Endometrial microvascular endothelial cells (primary cell): ENCODE results near the gene PLXNA4. TPM values are rescaled to one million over a fixed set of nuclear protein-coding genes. Genes with fewer than 3 reads are reported as not detected.
"Not testable (repeated sequence)": the region's sequence is repeated elsewhere in the genome, so short reads cannot be mapped to it uniquely, and the experiment has no call there.

Experiments
- in situ Hi-C: cut with HindIII; loops from 2 replicates; pipeline ENCODE4 v1.10.0; 2017; ENCODE audit warnings: low sequenced_read_pairs, low pct_unique_long_range_greater_than_20kb; ENCODE audit errors: inconsistent ontology term
- total RNA-seq: library from RNA; depleted of rRNA; stranded (reverse); fragments of >200 nt; gene quantifications from one replicate; pipeline ENCODE4 v1.2.3, GENCODE V29; 2015; ENCODE audit errors: inconsistent ontology term

Gene PLXNA4
- total RNA-seq, 1 donor from 2014 or later: 0.19 TPM

- in situ Hi-C loops: no loop called here
Measured at GRCh38 chr7:132394283-132395198, 181.7 kb downstream of the PLXNA4 start.

DNA sequence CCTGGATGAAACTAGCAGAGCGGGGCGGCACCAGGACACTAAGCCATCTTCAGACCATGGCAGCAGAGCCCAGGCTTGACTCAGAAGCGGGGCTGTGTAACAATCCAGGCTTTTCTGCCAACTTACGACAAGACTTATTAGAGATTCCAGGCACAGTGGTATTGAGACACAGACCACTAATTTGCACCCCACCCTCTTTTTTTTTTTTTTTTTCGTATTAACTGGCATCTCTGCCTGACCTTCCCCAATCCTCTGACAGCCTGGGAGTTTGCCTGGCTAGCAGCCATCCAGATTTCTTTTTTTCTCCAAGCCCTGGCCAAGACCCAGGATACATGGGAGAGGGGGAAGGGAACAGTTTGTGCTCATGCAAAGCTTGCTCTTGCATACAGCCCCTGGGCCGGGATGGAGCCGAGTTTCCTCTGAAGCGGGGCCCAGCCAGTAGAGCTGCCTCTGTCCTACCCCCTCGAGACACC is 182.4 kb downstream of the PLXNA4 start:
- in situ Hi-C loops: no loop called here

DNA sequence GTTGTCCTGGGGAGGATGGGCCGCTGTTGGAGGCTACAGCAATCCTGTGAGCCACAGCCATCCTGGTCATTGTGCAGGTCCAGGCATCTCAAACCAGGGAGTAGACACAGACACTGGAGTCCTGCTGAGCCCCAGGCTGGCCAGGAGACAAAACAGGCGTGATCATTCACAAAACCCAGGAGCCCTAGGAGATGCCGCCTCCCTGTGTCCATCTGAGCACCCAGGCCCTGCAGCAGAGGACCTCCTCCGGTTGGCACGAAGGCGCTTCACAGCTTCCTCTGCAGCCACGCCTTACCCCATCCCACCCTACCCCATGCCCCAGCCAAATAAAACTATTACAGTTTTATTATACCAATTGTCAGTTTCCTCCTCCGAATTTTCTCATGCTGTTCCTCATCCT is 183.6 kb downstream of the PLXNA4 start:
- in situ Hi-C loops: no loop called here

DNA sequence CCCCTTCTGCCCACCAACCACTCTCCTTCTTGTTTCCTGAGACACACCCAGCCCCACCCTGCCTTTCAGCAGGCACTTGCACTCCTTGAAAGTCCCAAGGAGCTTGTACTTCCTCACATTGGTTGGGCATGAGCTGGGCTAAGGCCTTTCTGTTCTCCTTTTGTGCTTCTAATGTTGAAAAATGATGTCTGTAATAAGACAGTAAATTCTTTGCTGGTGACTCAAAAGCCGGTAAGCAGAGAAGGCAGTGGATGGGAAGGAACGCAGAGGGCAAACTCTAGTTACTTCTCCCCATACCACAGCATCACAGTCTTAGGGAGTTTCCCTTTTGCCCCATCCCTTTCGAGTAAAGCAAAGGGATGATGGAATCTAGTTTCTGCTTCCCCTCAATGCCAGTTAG is 185.6 kb downstream of the PLXNA4 start:
- in situ Hi-C loops: no loop called here

DNA sequence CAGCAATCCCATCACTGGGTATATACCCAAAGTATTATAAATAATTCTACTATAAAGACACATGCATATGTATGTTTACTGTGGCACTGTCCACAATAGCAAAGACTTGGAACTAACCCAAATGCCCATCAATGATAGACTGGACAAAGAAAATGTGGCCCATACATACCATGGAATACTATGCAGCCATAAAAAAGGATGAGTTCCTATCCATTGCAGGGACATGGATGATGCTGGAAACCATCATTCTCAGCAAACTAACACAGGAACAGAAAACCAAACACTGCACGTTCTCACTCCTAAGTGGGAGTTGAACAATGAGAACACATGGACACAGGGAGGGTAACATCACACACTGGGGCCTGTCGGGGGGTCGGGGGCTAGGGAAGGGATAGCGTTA is 186.2 kb downstream of the PLXNA4 start:
- in situ Hi-C loops: not testable (repeated sequence)

- in situ Hi-C loops: no loop called here
Measured at GRCh38 chr7:132388688-132389087, 187.6 kb downstream of the PLXNA4 start.

DNA sequence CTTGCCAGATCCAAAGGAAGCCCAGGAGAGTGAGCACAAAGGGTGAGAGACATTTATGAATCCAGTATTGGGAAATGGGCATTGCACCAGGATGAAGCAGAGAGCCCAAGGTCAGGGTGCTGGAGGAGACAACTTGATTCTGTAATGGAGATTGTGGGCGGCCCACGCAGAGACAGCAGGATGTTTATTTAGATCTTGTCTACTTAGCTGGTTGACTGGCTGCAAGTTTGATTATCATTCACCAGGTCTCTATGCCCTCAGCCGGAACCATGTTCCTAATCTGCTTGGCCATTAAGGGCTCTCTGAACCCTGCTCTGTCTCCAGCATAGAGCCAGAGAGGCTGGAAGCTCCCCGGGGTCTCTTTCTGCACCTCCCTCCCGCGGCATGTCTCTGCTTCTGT is 188.7 kb downstream of the PLXNA4 start:
- in situ Hi-C loops: no loop called here

- in situ Hi-C loops: no loop called here
Measured at GRCh38 chr7:132386201-132386681, 190.0 kb downstream of the PLXNA4 start.

DNA sequence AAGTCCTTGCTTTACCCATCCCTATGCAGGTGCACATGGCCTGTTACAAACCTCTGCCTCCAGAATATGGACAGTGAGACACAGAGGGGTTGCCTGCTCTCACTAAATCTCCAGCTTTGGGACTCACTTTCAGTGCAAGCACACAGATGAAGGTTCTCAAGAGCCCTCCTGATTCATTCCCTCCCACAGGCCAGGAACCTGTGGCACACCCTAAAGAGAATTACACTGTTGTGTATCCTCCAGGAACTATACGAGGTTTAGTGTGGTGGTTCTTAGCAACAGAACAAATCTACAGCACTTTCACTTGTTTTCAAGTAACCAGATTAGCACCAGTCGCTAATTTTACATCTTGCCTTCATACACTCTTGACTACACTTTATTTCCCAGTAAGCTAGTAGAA is 192.3 kb downstream of the PLXNA4 start:
- in situ Hi-C loops: no loop called here

DNA sequence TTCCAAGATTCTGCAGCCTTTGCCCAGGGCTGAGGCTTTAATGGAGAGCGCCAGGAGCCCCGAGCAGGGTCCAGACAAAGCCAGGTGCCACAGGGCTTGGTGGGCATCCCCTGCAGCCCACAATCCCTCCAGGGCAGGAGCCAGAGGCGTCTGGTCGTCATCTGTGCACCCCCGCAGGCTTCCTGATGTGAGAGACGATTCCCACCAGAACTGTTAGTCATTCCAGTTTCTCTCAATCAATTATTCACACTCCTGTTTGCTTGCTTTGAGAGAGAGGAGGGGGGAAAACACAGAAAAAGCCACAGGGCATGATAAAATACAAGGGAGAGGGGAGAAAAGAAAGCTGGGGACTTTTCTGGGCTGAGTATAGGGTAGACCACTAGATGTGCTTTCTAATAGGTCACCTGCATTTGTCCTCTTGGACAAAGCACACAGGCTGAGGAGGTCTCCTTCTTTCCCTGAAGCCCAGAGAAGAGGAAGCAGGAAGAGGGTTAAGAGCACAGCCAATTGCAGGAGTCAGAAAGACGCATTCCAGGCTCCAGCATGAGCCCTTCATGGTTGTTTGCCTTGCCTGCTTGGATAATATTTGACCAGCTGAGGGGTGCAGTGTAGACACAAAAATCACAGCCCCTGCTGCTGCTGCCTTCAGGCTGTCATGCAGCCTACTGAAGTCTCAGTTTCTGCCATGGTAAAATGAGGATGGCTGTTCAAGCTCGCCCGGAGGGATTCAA is 194.4 kb downstream of the PLXNA4 start:
- in situ Hi-C loops: no loop called here

GRCh38 chr7:132380059-132380458 is 196.2 kb downstream of the PLXNA4 start:
- in situ Hi-C loops: no loop called here

GRCh38 chr7:132379292-132379691 is 197.0 kb downstream of the PLXNA4 start:
- in situ Hi-C loops: no loop called here

DNA sequence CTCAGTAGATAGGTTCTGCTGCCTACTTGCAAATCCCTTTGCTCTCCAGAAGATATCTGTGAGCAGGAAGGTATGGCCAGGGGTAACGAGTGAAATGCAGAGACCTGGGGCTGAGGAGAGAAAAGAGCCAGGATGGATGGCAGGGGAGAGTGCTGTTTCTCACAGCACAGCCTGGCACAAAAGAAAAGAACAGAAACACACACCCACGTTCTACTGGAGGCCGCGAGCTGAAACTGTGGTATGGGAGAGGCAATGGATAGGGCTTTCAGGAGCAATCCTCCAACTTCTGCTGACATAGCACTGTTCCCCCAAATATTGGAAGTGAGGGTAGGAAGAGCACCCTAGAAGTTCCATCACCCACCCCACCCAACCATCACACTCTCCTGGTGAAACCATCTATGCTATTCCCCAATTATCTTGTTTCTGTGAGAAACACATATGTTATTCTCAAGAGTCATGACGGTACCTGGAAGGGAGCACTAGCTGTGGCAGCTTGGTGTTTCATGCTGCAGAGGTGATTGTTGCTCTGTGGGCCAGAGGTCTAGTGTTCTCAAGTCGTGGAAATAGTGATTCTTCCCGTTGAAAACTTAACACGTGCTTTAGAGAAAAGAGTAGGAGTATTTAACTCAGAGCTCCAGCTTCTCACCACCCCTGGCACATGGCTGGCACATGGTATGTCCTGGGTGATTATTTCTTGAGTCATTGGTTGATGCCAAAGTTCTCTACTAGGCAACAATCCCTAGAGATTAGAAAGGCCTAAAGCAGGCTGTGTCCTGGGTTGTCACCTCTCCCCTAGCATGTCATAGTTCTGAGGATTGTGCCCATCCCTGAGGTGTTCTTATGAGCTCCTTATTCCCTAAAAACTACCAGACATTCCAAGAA is 198.3 kb downstream of the PLXNA4 start:
- in situ Hi-C loops: no loop called here

DNA sequence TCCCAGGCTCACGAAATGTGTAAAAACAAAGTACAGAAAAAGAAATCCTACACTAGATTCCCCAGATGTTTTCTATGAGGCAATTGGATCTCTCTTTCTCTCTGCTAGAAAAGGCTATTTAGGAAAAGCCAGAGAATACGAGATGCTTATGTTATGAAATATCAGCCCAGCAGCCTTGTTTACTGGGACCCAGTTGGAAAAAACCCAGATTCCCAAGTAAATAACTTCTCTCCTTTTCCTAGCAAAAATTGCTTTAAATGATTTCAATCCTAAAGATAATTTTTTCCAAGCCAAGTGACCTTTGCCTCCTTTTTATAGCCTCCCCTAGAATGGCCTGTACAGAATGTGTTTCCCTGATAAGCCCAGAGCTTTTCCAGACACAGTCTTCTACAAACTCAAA is 199.3 kb downstream of the PLXNA4 start:
- in situ Hi-C loops: no loop called here

DNA sequence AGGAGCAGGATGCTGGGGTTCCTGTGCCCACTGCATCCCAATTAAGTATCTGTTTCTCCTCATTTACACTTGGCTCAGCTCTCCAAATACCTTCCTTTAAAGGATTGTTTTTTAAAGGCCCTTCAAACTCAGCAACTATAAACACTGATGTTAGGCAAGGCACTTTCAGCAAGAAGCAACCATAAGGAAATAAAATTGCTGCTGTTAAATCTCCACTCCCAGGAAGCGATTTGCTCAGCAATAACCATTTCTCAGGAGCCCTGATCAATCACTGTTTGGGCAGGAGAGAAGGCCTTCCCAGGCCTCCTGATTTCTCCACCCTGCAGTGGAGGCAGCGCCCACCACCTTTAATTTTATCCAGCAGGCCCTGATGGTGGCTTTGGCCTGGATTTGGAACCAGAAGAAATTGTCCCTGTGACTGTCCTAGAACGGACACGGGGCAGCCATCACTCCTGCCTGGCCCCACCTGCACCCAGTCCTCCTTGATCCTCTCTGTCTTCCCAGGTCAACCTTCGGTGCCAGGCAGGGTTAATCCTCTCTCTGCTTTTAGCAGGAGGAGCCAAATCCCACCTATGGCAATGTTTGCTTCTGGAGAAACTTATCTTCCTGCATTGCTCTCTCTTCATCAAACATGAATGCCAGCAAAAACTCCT is 199.8 kb downstream of the PLXNA4 start:
- in situ Hi-C loops: no loop called here

- in situ Hi-C loops: no loop called here
Measured at GRCh38 chr7:132373879-132374278, 202.4 kb downstream of the PLXNA4 start.

GRCh38 chr7:132373041-132373440 is 203.2 kb downstream of the PLXNA4 start:
- in situ Hi-C loops: no loop called here

DNA sequence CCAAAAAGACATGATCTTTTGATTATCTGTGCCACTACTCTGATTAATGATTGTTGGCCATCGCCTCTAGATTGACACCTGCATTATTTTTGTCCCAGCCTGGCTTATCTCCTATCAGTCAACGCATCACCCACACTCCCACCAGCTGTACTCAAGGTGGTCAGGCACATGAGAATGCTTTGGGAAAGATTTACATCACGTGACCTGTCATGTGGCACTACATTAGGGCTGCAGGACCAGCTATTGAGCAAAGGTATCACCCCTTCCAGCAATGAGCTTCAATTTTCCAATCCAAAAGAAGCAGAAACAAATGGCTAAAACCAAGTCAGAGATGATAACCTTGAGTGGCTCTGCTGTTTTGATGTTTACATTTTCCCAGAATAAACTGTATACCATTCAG is 204.3 kb downstream of the PLXNA4 start:
- in situ Hi-C loops: no loop called here
